ENCODE measurements around the gene ZSCAN23.
"Not testable (repeated sequence)": the region's sequence is repeated elsewhere in the genome, so short reads cannot be mapped to it uniquely, and the experiment has no call there.

The ZSCAN23 gene

GRCh38 chr6:28443112-28443773, at the start of gene ZSCAN23:
ZSCAN23 (minus strand) TSS chr6:28443491; CDS start chr6:28436266, 7,225 bp downstream.
- peak; percentile 66 for DNase-seq

GRCh38 chr6:28491984-28492317, 48.7 kb upstream of the ZSCAN23 start:
- no peak for DNase-seq

DNA sequence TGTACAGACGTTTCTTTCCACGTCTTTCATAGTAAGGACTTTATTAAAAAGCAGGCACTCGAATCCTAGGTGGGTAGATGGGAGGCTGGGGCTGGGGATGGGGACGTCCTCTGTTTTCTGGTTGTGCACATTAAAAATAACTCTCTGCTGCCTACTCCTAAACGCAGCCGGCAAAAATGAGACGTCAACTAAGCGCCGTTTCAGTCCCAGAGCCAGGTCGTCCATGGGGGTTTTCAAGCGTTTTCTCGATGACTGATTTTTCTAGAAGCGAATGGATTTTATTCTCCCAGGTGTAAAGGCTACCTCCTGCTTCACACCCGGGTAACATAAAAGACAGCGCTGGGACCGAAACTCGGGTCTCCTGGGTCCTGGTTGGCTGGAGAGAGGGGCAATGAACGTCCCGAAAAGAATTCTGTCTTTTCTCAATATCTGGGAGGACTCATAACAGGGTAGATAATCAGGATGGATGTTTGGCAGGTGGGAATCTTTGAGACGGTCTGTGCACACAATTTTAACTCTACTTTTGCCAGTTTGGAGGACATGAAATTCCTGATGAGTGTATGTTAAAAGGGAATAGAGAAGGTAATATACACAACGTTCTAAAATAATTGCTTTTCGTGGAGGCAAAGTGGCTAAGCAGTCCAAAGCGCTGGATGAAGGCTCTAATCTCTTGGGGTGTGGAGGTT, 47.1 kb upstream of the ZSCAN23 start:
- no peak for DNase-seq

DNA sequence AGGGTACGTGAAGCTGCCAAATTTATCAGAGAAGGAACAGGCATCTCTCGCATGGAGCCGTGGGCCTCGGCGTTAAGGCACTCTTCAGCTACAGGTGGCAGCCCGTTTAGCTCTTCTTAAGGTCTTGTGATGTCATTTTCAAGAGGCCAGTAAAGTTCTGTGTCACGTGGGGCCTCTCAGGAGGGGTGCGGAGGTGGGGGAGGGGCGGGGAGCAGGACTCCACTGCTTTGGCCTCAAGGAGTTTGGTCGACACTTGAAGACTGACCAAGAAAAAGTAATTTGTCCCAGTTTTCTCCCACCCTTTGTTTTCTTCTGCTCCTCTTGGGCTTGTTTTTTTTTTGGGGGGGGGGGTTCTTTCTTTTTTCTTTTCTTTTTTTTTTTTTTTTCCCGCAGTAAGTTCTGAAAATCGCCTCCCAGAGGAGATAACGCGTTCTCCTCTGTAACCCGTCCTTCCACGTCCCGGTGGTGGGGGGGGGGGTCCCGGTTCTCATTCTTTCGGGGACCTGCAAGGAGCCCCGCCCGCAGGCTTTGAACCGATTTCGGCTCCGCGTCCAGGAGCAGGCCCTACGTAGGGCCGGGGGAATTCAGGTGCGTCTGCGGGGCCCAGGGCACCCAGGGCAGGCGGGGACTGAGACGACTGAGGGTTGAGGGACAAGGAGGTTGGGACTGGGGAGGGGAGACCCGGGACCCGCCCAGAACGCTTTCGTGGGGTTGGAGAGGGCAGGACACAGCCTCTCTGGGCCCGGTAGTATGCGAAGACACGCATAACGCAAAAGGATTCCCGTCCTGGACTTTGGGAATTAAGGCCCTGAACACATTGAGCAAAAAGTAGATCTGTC, 46.3 kb upstream of the ZSCAN23 start:
- DNase-seq = peak; percentile 45

GRCh38 chr6:28488916-28489365, 45.6 kb upstream of the ZSCAN23 start:
- DNase-seq = peak; percentile 18

- DNase-seq = no peak
These were observed 43.9 kb upstream of the ZSCAN23 start for GRCh38 chr6:28486988-28487742.

GRCh38 chr6:28486533-28486932, 43.2 kb upstream of the ZSCAN23 start:
- no peak for DNase-seq

DNA sequence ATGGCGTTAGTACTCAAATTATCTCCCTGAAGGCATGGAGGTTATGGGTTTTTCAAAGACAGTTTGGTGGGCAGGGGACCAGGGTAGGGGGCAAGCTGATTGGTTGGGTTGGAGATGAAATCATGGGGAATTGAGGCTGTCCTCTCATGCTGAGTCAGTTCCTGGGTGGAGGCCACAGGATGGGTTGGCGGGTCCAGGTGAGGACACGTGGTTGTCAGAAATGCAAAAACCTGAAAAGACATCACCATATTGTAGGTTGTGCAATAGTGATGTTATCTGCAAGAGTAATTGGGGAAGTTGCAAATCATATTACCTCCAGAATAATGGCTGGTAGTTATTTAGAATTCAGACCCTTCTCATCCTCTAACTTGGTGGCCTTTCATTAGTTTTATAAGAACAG, 42.2 kb upstream of the ZSCAN23 start:
- no peak for DNase-seq

- DNase-seq = no peak
These were observed 37.1 kb upstream of the ZSCAN23 start for GRCh38 chr6:28480253-28480932.

DNA sequence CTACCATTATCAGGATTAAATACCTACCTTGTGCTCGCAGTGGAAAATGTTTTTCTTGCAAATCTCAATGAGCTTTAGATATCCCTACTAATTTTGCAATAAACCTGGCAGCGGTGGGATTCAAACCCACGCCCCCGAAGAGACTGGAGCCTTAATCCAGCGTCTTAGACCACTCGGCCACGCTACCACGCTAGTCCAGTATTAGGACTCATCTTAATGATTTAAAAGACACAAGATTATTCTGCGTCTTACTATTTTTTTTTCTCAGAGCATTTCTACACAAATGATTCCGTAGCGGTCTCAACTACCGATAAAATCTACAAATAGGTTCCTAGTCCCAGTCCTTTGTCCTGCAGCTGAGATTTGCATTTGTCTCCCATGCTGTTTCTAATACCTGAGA, 35.2 kb upstream of the ZSCAN23 start:
- DNase-seq = no peak

- DNase-seq = peak; percentile 60
These were observed 31.3 kb upstream of the ZSCAN23 start for GRCh38 chr6:28474441-28475219.

DNA sequence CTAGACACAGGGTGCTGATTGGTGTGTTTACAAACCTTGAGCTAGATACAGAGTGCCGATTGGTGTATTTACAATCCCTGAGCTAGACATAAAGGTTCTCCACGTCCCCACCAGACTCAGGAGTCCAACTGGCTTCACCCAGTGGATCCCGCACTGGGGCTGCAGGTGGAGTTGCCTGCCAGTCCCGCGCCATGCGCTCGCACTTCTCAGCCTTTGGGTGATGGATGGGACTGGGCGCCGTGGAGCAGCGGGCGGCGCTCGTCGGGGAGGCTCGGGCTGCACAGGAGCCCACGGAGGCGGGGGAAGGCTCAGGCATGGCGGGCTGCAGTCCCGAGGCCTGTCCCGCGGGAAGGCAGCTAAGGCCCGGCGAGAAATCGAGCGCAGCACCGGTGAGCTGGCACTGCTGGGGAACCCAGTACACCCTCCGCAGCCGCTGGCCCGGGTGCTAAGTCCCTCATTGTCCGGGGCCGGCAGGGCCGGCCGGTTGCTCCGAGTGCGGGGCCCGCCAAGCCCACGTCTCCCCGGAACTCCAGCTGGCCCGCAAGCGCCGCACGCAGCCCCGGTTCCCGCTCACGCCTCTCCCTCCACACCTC, 26.0 kb upstream of the ZSCAN23 start:
- DNase-seq = not testable (repeated sequence)

GRCh38 chr6:28468056-28468455, 24.8 kb upstream of the ZSCAN23 start:
- DNase-seq = no peak

DNA sequence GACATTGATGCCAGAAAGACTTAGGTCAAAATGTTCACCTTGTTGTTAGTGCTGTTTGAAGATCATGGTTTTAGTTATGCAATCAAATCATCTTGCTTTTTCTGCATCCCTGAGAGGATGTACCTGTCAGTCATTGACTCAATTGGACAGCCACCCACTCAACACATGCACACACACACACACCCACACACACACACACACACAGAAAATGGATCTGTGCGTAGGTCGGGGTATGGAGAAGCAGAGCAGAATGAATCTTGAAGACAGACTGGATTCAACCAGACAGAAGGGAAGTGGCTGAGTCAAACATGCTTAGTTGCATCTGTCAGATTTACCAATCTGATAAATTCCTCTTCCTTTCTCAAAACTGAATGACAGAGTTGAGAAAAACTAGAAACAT, 19.1 kb upstream of the ZSCAN23 start:
- DNase-seq = no peak

DNA sequence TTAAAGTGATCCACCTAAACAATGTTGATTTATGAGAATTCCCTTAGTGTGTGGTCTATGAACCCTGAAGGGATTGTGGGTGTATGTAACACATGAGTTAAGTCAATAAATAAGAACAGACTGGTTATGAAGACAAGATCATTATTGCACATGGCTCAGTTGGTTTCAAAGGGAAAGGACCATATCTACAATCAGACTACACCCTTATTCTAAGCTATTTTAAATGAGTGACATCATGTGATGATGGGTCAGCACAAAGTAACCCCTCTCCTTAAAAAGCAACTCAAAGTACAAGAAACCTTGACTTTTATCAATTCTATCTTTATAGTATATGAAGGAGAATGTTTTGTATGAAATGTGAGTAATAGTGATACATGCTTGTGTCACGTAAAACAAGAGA, 15.3 kb upstream of the ZSCAN23 start:
- DNase-seq = no peak

- DNase-seq = no peak
These were observed 5.8 kb upstream of the ZSCAN23 start for GRCh38 chr6:28449056-28449455.

- DNase-seq = not testable (repeated sequence)
These were observed 4.2 kb upstream of the ZSCAN23 start for GRCh38 chr6:28447512-28447906.

DNA sequence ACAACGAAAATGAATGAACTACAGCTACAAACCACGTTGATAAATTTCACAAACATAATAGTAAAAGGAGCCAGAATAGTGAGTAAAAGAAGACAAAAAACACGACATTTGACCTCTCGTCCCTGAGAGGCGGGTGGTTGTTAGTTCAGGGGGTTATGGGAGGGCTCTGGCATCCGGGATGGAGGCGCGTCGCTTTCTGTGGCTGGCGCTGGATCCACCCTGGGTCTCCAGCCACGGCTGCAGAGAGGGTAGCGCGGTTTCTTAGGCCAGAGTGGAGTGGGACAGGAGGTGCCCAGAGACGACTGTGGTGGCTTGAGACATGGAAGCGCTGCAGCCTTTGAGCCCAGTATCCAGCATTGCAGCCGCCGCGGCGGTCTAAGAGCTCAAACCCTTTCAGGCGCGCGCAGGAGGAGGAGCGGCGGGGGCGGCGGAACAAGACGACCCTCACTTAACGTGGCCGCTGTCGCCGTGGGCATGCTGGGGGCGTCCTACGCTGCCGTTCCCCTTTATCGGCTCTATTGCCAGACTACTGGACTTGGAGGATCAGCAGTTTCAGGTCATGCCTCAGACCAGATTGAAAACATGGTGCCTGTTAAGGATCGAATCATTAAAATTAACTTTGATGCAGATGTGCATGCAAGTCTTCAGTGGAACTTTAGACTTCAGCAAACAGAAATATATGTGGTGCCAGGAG, 3.7 kb upstream of the ZSCAN23 start:
- no peak for DNase-seq

- not testable (repeated sequence) for DNase-seq
These were observed 1.5 kb upstream of the ZSCAN23 start for GRCh38 chr6:28444759-28445158.

GRCh38 chr6:28442586-28442985, 705 bp downstream of the ZSCAN23 start:
- DNase-seq = no peak

DNA sequence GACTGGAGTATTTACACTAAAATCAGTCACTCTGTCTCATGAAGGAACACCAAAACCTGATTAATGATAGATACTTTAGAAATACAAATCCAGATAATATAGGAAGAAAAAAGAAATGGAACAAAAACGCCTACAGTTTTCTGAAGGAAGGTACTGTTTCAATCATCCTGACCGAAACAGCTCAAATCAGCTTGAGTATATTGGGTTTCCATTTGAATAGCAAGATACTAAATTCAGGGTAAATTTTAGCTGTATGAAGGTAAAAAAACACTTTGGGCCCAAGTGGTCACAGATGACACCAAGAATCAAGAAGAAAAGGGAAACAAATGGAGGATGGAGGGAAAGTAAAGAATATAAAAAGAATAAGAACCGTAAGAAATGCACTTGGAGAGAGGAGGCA, 6.9 kb downstream of the ZSCAN23 start:
- no peak for DNase-seq

Measured in NCI-H524 treated with DMSO at 0.1 percent for 48 hours (cell line).